Measurements from ENCODE around the gene CHSY1. TPM values are rescaled to one million over a fixed set of nuclear protein-coding genes. Genes with fewer than 3 reads are reported as not detected.

Gene CHSY1
- total and polyA plus RNA-seq, 8 donors: 4.7 to 57.1 (median 22.1) TPM

DNA sequence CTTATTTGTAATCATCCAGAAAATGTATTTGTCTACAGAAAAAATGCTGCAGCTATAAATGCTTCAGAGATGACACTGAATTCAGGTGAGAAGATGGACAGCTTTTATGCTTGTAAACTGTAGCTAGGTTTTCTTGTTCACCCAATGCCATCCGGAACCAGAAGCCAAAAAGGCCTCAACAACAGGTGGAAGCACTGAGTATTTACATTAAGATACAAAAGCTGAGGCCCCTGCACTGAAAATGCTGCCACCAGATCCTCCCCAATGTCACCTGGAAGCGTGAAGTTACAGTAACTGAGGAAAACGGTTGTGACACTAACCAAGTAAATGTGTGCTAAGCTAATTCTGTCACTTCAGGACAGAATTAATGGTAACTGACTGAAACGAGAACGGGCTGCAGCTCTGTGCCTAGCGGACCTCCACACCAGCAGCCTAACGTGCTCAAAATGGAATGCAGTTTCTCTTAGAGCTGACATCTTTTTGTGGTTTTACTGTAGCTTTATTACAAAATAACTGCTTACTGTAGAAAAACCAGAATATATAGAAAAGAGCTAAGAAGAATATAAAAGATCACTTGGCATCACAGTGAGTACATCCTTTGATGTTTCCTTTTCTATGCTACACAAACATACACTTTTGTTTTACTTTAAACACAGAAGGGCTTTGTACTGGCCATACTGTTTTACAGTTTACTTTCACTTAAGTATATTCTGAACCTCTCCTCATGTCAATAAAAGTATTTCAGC is 7.6 kb downstream of the CHSY1 start:
- no peaks in the 10 kb centered on the region for H3K27me3 ChIP-seq
- H3K9me3 ChIP-seq: no peaks in the 10 kb centered on the region
- H3K27ac ChIP-seq: peak overlapping the region in 3 of 5 donors; percentile 50 to 79 (median 68)
- H3K36me3 ChIP-seq: peaks cover 0 to 7% (median 2%) of the 10 kb centered on the region in 4 donors
- no peak for DNase-seq
- no peak overlapping the region for H3K4me3 ChIP-seq
- peaks cover 57 to 100% (median 85%) of the 10 kb centered on the region in 4 donors for H3K4me1 ChIP-seq
- WGBS, 5 donors: 33 to 41% (median 40%) methylated on average over 7 of the region's 7 CpGs
- TF ChIP-seq, protein P1, sequence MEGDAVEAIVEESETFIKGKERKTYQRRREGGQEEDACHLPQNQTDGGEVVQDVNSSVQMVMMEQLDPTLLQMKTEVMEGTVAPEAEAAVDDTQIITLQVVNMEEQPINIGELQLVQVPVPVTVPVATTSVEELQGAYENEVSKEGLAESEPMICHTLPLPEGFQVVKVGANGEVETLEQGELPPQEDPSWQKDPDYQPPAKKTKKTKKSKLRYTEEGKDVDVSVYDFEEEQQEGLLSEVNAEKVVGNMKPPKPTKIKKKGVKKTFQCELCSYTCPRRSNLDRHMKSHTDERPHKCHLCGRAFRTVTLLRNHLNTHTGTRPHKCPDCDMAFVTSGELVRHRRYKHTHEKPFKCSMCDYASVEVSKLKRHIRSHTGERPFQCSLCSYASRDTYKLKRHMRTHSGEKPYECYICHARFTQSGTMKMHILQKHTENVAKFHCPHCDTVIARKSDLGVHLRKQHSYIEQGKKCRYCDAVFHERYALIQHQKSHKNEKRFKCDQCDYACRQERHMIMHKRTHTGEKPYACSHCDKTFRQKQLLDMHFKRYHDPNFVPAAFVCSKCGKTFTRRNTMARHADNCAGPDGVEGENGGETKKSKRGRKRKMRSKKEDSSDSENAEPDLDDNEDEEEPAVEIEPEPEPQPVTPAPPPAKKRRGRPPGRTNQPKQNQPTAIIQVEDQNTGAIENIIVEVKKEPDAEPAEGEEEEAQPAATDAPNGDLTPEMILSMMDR (IDR thresholded peaks at IDR 0.05): no peak
- TF ChIP-seq EP300 (IDR thresholded peaks at IDR 0.05): no peak
- intact Hi-C loops (cut with DNase I; ENCODE audit: low total_unique reads): no loop called here

DNA sequence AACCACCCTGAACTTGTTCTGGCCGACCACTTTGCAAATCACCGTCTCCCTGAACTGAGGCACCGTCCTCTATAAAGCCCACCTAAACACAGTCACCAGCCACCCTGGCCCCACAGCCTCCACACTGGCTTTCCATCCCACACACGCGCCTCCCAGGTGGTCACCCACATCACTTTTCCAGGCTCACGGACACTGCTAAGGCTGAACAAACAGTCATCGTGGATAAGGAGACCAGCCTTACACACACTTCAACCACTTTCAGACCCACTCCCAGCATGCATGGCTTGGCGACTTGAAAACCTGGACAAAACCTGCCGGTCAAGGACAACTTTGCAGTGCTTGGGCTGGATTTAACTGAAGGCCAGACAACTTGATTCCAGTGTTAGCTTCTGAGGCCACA is 8.4 kb downstream of the CHSY1 start:
- Histone ChIP-seq H3K36me3 (peaks cover 0 to 7% (median 2%) of the 10 kb centered on the region in 4 donors), H3K4me1 (peaks cover 57 to 100% (median 89%) of the 10 kb centered on the region in 4 donors), H3K9me3 (no peaks in the 10 kb centered on the region), H3K27ac (peak overlapping the region in 4 of 5 donors; percentile 50 to 79 (median 60)), H3K4me3 (no peak overlapping the region), H3K27me3 (no peaks in the 10 kb centered on the region)
- TF ChIP-seq, protein P1 (IDR thresholded peaks at IDR 0.05): no peak
- TF ChIP-seq POLR2AphosphoS5 (IDR thresholded peaks at IDR 0.05) (no peak), POLR2A (IDR thresholded peaks at IDR 0.05) (no peak), EP300 (IDR thresholded peaks at IDR 0.05) (no peak)
- intact Hi-C loops (cut with DNase I; ENCODE audit: low total_unique reads): no loop called here
- whole genome bisulfite sequencing, 5 donors: 79 to 86% (median 86%) methylated on average over 9 of the region's 9 CpGs
- DNase-seq: no peak

DNA sequence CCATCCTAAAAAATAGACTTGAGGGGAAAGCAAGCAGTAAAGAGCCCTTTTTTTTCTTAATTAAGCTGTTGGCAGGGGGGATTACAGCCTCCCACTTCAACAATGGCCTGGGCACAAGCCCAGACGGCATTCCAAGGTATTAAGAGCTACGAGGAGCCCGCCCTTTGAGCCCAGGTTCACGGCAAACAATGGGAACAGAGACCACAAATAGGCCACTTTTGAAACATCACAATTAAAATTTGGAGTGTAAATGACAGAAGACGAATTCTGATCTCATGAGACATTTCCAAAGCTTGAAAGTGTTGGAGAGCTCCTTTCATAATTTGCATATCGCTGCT is 8.9 kb downstream of the CHSY1 start:
- no peaks in the 10 kb centered on the region for H3K27me3 ChIP-seq
- peaks cover 57 to 100% (median 89%) of the 10 kb centered on the region in 4 donors for H3K4me1 ChIP-seq
- no peaks in the 10 kb centered on the region for H3K9me3 ChIP-seq
- intact Hi-C loops (cut with DNase I; ENCODE audit: low total_unique reads): no loop called here
- TF ChIP-seq POLR2A (IDR thresholded peaks at IDR 0.05) (no peak), EP300 (IDR thresholded peaks at IDR 0.05) (no peak), POLR2AphosphoS5 (IDR thresholded peaks at IDR 0.05) (no peak)
- TF ChIP-seq, protein P1 (IDR thresholded peaks at IDR 0.05): no peak
- H3K4me3 ChIP-seq: peak overlapping the region in 1 of 4 donors; percentile 31
- H3K27ac ChIP-seq: peak overlapping the region in 4 of 5 donors; percentile 50 to 79 (median 60)
- WGBS, 5 donors: 50 to 66% (median 61%) methylated on average over 6 of the region's 6 CpGs
- peaks cover 0 to 7% (median 2%) of the 10 kb centered on the region in 4 donors for H3K36me3 ChIP-seq
- no peak for DNase-seq

- Histone ChIP-seq H3K27ac (peak overlapping the region; percentile 18 to 79 (median 52)), H3K36me3 (peaks cover 0 to 6% (median under 1%) of the 10 kb centered on the region in 4 donors), H3K4me1 (peaks cover 57 to 100% (median 87%) of the 10 kb centered on the region in 4 donors), H3K4me3 (peak overlapping the region in 2 of 4 donors; percentile 18 to 31), H3K27me3 (no peaks in the 10 kb centered on the region), H3K9me3 (no peaks in the 10 kb centered on the region)
- TF ChIP-seq POLR2AphosphoS5 (IDR thresholded peaks at IDR 0.05): peak in 1 of 3 donors; percentile 15
- TF ChIP-seq, protein P1 (IDR thresholded peaks at IDR 0.05): no peak
- intact Hi-C loops (cut with DNase I; ENCODE audit: low total_unique reads): no loop called here
- DNase-seq: peak in 1 of 2 donors; percentile 56
- WGBS, 5 donors: 56 to 66% (median 57%) methylated on average over 11 to 12 of the region's 12 CpGs
Measured at GRCh38 chr15:101242160-101242998, 9.5 kb downstream of the CHSY1 start.

All from stomach (tissue), 9 donors.